Gastroesophageal sphincter (tissue), 4 donors: ENCODE results near the gene BDKRB2. TPM values are rescaled to one million over a fixed set of nuclear protein-coding genes. Genes with fewer than 3 reads are reported as not detected.

Experiments used
- ATAC-seq: fragments of 150-250 bp; one replicate; pipeline ENCODE4 v1.9.1; 2016; ENCODE audit warnings: mild to moderate bottlenecking, moderate library complexity
- H3K27ac ChIP-seq, 4 donors: fragments of 200-600 bp; sonication (generic) in 3 of 4; 1 replicate in 3 of 4; 2 replicates in 1 of 4; pipeline ENCODE4 v1.5.1; 2016 to 2019
- H3K27me3 ChIP-seq: fragments of 200-600 bp; sonication (generic); one replicate; pipeline ENCODE4 v1.5.1; 2019
- H3K36me3 ChIP-seq, 2 donors: fragments of 200-600 bp; sonication (generic); one replicate each; pipeline ENCODE4 v1.5.1; 2019; ENCODE audit warnings: control low read depth in 1 of 2
- H3K4me1 ChIP-seq, 3 donors: fragments of 200-600 bp; sonication (generic); 1 replicate in 2 of 3; 2 replicates in 1 of 3; pipeline ENCODE4 v1.5.1; 2016 to 2019; ENCODE audit warnings: control low read depth in 2 of 3
- H3K4me3 ChIP-seq, 2 donors: fragments of 200-600 bp; sonication (generic); one replicate each; pipeline ENCODE4 v1.5.1; 2019; ENCODE audit warnings: mild to moderate bottlenecking in 1 of 2, moderate library complexity in 1 of 2
- H3K9me3 ChIP-seq, 3 donors: fragments of 200-600 bp; sonication (generic); one replicate each; pipeline ENCODE4 v1.5.1; 2017 to 2019; ENCODE audit warnings: control low read depth in 2 of 3
- CTCF ChIP-seq, 4 experiments: fragments of 200-600 bp in 2 of 4; fragments of 450-650 bp in 2 of 4; sonication (generic) in 1 of 4; IDR thresholded peaks; one replicate each; pipeline ENCODE4 v1.5.1; 2017 to 2019; ENCODE audit warnings: antibody characterized with exemption in 4 of 4, mild to moderate bottlenecking in 2 of 4, moderate library complexity in 2 of 4
- EP300 ChIP-seq: sonication (generic); formaldehyde crosslinking; IDR thresholded peaks from one replicate; pipeline ENCODE4 v1.6.1; 2017; ENCODE audit warnings: antibody characterized with exemption, mild to moderate bottlenecking
- POLR2A ChIP-seq, 2 donors: fragments of 450-650 bp; IDR thresholded peaks; one replicate each; pipeline ENCODE4 v1.6.1; 2017; ENCODE audit warnings: antibody characterized with exemption in 2 of 2, mild to moderate bottlenecking in 2 of 2, moderate library complexity in 1 of 2
- POLR2AphosphoS5 ChIP-seq: sonication (generic); formaldehyde crosslinking; IDR thresholded peaks from one replicate; pipeline ENCODE4 v1.6.1; 2017; ENCODE audit warnings: antibody characterized with exemption
- WGBS, 2 donors: methylation state at CpG; one replicate each; pipeline ENCODE4 v1.1.5; 2018; ENCODE audit warnings: low coverage in 1 of 2; 5-methylcytosine and 5-hydroxymethylcytosine counted together
- total RNA-seq, 4 donors: library from RNA; depleted of rRNA; stranded (reverse); fragments of >200 nt; gene quantifications; one replicate each; pipeline ENCODE4 v1.1.0, GENCODE V29; 2016

Gene BDKRB2
- total RNA-seq, 4 donors from 2014 or later: 3.3 to 13.6 (median 8.3) TPM

- 81 to 100% methylated on average over 1 to 3 of the region's 4 CpGs for WGBS, 2 donors
- no peak overlapping the region for H3K4me3 ChIP-seq
- no peak for ATAC-seq
- H3K27me3 ChIP-seq: no peaks in the 10 kb centered on the region
- TF ChIP-seq POLR2A (IDR thresholded peaks at IDR 0.05): no peak
- no peak for TF ChIP-seq CTCF (IDR thresholded peaks at IDR 0.05)
- TF ChIP-seq EP300: no peak
- TF ChIP-seq POLR2AphosphoS5: no peak
- no peaks in the 10 kb centered on the region for H3K9me3 ChIP-seq
- peaks cover 0 to 3% (median 0%) of the 10 kb centered on the region in 3 donors for H3K4me1 ChIP-seq
- no peaks in the 10 kb centered on the region for H3K36me3 ChIP-seq
- no peak overlapping the region for H3K27ac ChIP-seq
Observed at GRCh38 chr14:96160913-96161310, 43.7 kb upstream of the BDKRB2 start.

- no peaks in the 10 kb centered on the region for H3K36me3 ChIP-seq
- WGBS, 2 donors: 80% methylated on average over 1 of the region's 2 CpGs; no CpG with 5 or more reads in 1 of the 2 donors
- H3K9me3 ChIP-seq: no peaks in the 10 kb centered on the region
- TF ChIP-seq POLR2A (IDR thresholded peaks at IDR 0.05) (no peak), CTCF (IDR thresholded peaks at IDR 0.05) (no peak), POLR2AphosphoS5 (no peak), EP300 (no peak)
- no peak overlapping the region for H3K4me3 ChIP-seq
- H3K27ac ChIP-seq: no peak overlapping the region
- no peak for ATAC-seq
- no peaks in the 10 kb centered on the region for H3K27me3 ChIP-seq
- H3K4me1 ChIP-seq: peaks cover 0 to 3% (median 0%) of the 10 kb centered on the region in 3 donors
Observed at GRCh38 chr14:96161636-96162035, 43.0 kb upstream of the BDKRB2 start.

GRCh38 chr14:96162265-96162664 is 42.4 kb upstream of the BDKRB2 start:
- WGBS, 2 donors: 91 to 100% methylated on average over 2 to 5 of the region's 6 CpGs

GRCh38 chr14:96162741-96163140 is 41.9 kb upstream of the BDKRB2 start:
- Histone ChIP-seq H3K27ac (no peak overlapping the region), H3K9me3 (no peaks in the 10 kb centered on the region), H3K4me3 (no peak overlapping the region), H3K4me1 (peaks cover 0 to 8% (median 0%) of the 10 kb centered on the region in 3 donors), H3K27me3 (no peaks in the 10 kb centered on the region), H3K36me3 (no peaks in the 10 kb centered on the region)
- 83 to 100% methylated on average over 1 to 2 of the region's 4 CpGs for WGBS, 2 donors
- no peak for TF ChIP-seq CTCF (IDR thresholded peaks at IDR 0.05)
- TF ChIP-seq POLR2AphosphoS5: no peak
- TF ChIP-seq EP300: no peak
- TF ChIP-seq POLR2A (IDR thresholded peaks at IDR 0.05): no peak
- no peak for ATAC-seq

More at GRCh38 chr14:96162265-96162664, 42.4 kb upstream of the BDKRB2 start:
- ATAC-seq: no peak
- Histone ChIP-seq H3K4me1 (peaks cover 0 to 8% (median 0%) of the 10 kb centered on the region in 3 donors), H3K27me3 (no peaks in the 10 kb centered on the region), H3K36me3 (no peaks in the 10 kb centered on the region), H3K4me3 (no peak overlapping the region), H3K9me3 (no peaks in the 10 kb centered on the region), H3K27ac (no peak overlapping the region)
- no peak for TF ChIP-seq EP300

- 70% methylated on average over 5 of the region's 5 CpGs; no CpG with 5 or more reads in 1 of the 2 donors for WGBS, 2 donors
- Histone ChIP-seq H3K36me3 (no peaks in the 10 kb centered on the region), H3K4me3 (no peak overlapping the region), H3K4me1 (peaks cover 0 to 8% (median 0%) of the 10 kb centered on the region in 3 donors), H3K9me3 (no peaks in the 10 kb centered on the region), H3K27ac (no peak overlapping the region), H3K27me3 (no peaks in the 10 kb centered on the region)
- TF ChIP-seq POLR2AphosphoS5: no peak
- no peak for TF ChIP-seq EP300
- no peak for TF ChIP-seq CTCF (IDR thresholded peaks at IDR 0.05)
- no peak for TF ChIP-seq POLR2A (IDR thresholded peaks at IDR 0.05)
- no peak for ATAC-seq
Observed at GRCh38 chr14:96164861-96165490, 39.7 kb upstream of the BDKRB2 start.
